ENCODE results near the gene PTPN18. TPM values are rescaled to one million over a fixed set of nuclear protein-coding genes. Genes with fewer than 3 reads are reported as not detected.

PTPN18 gene
- total RNA-seq, 1 experiment from 2014 or later: 15.7 TPM

GRCh38 chr2:130385709-130386108, 29.9 kb downstream of the PTPN18 start:
- Mint-ChIP-seq H3K36me3 (no peaks in the 10 kb centered on the region), H3K27ac (no peak overlapping the region), H3K4me1 (peaks cover 14% of the 10 kb centered on the region), H3K27me3 (ENCODE audit: low read depth) (peaks cover 11% of the 10 kb centered on the region), H3K9me3 (peaks cover 5% of the 10 kb centered on the region; the same call in 1 of the 2 replicates), H3K4me3 (no peak overlapping the region)
- ChIA-PET CTCF (interaction anchor here (2.6 kb wide), 1 partner anchor 13 kb away, joined by 13 read pairs; no protein-coding TSS in a partner anchor), POLR2A (no interaction called here)
- ATAC-seq: no peak
- TF ChIP-seq SP1 (CRISPR knock-in tag; conservative IDR thresholded peaks at IDR 0.05) (no peak), ZNF263 (CRISPR knock-in tag; IDR thresholded peaks at IDR 0.05; ENCODE audit: low read depth) (no peak), CTCF (IDR thresholded peaks at IDR 0.05) (no peak), TEAD4 (CRISPR knock-in tag; IDR thresholded peaks at IDR 0.05) (no peak), ZNF532 (CRISPR knock-in tag; IDR thresholded peaks at IDR 0.05; ENCODE audit: borderline replicate concordance) (no peak), TP53 (CRISPR knock-in tag; IDR thresholded peaks at IDR 0.05) (no peak), ERG (CRISPR knock-in tag; IDR thresholded peaks at IDR 0.05) (no peak), CDX4 (CRISPR knock-in tag; IDR thresholded peaks at IDR 0.05; ENCODE audit: borderline replicate concordance) (no peak), ZNF423 (CRISPR knock-in tag; IDR thresholded peaks at IDR 0.05) (no peak), MYBL2 (CRISPR knock-in tag; IDR thresholded peaks at IDR 0.05) (no peak), PREB (CRISPR knock-in tag; IDR thresholded peaks at IDR 0.05; ENCODE audit: borderline replicate concordance) (no peak), ATF2 (CRISPR knock-in tag; IDR thresholded peaks at IDR 0.05; ENCODE audit: borderline replicate concordance, low read depth) (no peak), USF2 (CRISPR knock-in tag; IDR thresholded peaks at IDR 0.05) (no peak), EMX1 (CRISPR knock-in tag; IDR thresholded peaks at IDR 0.05) (no peak)
- DNase-seq (ENCODE audit: low spot score): no peak
